GM18867 (cell line): ENCODE results near the gene NRCAM.

Source experiments
- ATAC-seq: cut with Tn5 transposase; IDR thresholded peaks from one replicate; pipeline ENCODE4 v1.9.1; 2021; ENCODE audit warnings: mild to moderate bottlenecking, moderate library complexity; ENCODE audit not compliant: unreplicated experiment

NRCAM gene

DNA sequence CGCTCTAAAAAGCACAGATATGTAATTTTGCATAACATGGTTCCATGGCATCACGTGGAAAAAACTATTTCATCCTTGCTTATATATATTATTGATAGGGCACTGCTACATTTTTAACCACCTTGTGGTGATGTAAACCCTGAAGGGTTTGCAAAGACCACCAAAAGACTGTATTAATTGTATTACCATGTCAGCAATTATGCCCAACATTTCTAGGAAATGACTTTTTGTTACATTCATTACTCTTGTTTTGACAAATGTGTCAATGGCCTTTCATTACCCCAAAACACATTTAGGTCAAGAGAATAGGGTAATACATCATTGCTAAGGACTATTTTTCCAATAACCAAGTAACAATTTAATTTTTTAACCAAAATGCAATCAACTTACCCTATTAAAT, 142.2 kb downstream of the NRCAM start:
- ATAC-seq = no peak

DNA sequence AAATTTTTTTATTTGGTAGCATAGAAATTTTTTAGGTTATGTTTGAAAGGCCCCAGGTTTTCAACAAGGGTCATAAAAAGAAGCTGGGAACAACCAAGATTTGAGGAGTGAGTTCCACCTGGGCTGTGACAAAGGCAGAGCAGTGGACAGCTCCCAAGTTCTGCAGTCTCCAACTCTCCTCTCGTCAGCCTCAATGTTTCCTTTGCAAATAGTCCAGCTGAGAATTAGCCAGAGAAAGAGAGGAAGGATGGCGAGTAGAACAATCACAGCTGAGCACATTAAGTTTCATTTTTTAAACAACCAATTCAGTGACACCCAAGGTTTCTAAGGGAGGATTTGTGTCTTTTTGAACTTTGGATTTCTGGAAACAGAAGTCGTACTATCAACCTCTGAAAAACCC, 143.2 kb downstream of the NRCAM start:
- no peak for ATAC-seq

DNA sequence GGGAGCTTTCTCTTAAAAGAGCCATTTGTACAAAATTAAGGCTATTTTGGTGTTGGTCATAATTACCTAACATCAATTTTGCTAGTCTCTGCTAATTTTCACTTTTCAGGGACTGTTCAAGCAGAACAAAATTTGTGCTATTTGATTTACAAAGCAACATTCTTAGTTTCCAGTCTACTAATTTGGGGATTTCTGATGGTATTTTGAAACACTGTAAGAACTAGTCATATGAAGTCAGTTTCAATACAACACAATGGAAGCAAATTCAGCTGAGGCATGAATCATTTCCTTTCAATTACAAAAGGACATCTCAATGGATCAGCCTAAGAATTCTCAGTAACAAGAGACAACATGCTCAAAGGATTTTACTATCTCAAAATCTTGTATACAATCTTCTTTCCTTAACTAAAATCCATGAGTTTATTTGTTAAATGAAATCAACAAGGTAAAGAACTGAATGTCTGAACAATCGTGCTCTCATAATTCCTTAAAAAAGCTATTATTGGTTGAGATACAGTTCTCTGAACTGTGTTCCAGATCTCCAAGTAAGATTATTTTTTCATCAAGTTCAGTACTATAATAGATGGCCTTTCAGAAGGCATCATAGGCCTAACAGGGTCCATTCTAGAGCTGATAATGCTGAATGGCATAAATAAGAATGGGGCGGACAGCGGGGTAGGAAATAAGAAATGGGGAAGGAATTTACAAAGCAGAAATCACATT, 144.6 kb downstream of the NRCAM start:
- ATAC-seq = peak; percentile 53

DNA sequence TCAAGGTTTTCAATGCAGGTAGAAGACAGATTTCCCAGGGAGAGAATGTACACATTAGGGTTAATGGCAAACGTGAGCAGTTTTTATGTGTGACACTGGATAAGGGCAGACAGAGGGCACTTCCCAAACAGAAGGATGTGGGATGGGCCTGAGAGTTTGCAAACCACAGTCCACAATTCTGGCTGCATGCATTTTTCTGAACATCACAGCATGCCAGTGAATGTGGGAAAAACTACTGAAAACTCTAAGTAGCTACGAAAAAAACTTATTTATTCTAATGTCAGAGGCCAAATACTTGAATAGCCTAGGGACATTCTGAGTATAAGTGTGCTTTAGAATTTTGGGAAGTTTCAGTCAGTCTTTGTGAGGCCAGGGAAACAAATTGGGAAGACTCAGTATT, 145.9 kb downstream of the NRCAM start:
- ATAC-seq = no peak

DNA sequence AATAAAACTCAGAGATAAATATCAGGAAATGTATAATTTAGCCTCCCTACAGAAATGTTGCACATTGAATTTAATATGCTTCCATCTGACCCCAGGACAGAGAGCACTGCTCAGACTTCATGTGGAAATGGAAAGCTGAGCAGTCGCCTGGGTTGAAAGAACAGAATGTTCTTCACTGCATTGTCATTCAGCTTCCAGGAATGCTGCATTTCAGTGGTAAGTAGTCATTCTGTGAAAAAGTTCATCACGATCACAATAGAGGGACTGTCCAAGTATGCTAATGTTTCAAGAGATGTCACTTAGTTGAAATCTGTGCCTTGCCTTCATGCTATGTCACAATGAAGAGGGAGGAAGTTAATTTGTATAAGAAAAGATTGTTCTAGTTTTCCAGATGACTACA, 147.3 kb downstream of the NRCAM start:
- no peak for ATAC-seq

DNA sequence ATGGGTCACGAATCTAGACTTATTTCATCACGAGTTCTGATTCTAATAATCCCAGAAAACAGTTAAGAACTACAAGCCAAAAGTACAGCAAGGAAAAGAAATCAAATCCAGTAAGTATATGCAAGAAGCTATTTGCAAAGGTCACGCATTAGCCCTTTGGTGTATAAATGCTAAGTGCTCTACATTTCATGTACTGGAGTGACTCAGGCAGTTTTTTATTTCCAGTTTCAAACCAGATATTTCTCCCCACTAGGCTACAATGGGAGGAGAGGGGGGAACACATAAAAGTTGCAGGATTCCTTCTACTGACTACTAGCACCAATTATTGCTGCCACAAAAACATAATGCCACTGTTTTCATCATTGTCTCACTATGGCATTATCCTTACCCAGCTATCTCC, 148.0 kb downstream of the NRCAM start:
- ATAC-seq = no peak

DNA sequence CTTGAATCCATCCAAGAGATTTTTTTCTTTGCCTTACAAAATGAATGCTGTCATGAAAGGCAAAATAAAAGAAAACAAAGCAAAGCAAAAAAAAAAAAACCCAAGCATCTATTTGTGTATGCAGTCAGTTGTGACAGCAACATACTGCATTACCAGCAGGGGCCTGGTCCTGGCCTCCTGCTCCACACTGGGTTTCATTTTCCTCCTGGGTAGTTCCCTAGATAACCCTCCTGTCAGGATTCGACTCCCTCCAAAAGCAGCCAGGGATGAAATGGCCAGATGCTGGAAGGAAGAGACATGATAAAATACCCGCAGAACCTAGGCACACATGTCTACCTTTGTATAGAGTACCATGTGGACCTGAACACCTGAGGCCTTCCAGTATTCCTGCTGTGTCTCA, 148.6 kb downstream of the NRCAM start:
- no peak for ATAC-seq

DNA sequence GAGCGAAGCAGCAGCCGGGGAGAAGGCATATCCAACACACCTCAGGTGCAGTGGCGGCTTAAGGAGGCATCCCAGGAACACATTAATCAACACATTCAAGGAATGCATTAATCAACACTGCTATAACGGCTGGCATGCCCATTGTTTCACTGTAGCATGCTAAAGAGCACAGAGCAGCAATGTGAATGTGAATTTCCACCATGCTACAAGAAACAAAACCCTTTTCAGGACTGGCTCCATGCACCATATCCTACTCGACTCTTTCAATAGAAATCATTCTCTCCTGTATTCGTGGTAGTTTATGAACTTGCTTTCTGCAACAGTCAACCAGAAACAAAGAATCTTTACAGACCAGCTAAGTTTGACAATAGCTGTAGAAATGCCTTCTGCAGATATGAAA, 149.0 kb downstream of the NRCAM start:
- ATAC-seq = no peak

DNA sequence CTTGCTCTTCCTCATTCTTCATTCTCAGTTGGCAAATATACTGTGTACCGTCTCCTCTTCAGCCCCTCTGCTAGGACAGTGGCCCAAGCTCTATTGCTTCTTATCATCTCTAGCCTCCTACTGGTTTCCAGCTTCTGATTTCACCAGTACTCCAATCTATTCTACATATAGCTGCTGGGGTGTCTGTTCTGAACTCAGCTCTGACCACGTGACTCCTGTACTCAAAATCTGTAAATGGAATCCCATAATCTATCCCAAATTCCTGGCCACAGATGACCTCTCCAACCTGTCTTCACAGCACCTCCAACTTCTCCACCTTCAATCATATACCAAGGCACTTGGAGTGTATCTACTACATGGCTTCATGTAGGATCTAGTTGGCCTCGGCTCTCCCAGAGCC, 152.9 kb downstream of the NRCAM start:
- no peak for ATAC-seq

DNA sequence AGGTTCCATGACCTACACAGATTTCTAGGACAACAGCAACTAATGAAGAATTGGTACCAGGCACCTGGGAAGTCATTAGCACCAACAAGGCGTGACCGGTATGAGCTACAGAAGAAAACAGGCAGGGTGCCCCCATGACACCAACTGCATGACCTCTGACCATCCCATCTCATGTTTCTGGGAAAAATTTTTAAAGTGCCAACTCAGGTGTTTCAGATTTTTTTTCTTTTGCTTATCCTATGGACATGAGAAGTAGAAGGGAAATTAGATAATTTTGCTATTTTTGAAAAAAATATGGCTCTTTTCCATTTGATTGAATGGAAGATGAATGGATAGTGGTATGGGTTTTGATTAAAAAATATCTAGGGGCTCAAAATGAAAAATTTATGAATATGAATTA, 154.8 kb downstream of the NRCAM start:
- ATAC-seq = no peak

DNA sequence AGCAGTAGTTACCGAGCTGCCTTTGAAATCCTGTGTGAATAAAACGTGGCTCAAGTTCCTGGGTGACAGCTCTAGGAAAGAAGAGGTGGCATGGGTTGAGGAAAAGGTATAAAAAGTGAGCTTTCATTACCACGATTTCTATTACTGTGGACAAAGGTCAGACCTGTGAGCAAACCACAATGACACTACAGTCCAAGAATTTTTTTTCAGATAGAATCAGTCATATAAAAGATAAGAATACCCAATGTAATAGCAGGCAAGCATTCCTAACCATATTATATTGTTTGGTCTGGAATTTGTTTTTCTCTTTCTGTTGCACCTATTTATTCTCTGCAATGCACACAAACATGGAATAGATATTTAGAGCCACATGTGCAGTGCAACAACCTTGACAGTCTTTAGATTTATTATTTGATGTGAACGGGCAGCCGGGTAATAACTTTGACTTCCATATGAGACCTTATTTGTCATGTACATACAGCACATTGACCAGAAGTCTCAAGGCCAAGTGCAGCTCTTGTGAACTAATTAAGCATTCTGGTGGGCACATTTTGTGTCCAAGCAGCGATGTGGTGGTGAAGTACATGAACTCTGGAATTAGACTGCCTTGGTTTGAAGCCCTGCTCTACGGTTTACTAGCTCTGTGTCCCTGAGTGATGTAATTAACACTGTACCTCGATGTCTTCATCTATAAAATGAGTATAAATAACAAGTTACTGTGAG, 156.8 kb downstream of the NRCAM start:
- ATAC-seq = no peak

DNA sequence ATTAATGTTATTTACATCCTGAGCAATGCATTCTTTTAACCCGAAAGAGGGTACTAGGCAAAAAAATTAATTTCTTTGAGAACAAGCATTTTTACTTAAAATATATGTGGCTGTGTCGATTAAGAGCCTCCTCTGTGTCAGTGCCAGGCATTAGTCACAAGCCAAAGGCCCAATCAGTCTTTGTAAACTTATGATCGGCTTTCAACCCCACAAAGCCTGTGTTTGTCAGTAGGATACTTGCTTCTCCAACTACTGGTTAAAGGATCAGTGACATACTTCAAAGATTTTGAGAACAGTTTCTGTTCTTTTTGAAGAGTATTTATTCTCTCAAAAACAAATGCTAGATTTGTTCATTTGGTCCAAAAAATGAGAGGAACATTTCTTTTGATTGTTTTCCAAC, 159.3 kb downstream of the NRCAM start:
- ATAC-seq = no peak

DNA sequence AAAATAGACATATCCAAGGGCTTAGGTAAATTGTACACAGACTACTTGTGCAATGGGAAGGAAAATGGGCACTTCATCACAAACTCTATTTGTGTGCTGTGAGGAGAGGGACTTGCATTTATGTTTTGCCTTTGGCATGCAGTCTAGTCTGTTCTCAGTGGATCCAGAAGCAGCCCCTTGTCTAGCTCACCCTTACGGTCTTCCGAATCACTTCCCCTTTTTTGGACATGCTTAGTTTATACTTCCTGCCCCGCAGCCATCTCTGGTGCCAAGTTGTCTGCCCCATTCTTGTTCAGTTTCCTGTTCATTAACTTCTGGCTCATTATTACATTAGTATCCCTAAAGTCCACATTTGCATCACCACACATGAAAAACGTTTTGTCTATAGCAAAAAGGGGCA, 161.6 kb downstream of the NRCAM start:
- peak; percentile 98 for ATAC-seq

DNA sequence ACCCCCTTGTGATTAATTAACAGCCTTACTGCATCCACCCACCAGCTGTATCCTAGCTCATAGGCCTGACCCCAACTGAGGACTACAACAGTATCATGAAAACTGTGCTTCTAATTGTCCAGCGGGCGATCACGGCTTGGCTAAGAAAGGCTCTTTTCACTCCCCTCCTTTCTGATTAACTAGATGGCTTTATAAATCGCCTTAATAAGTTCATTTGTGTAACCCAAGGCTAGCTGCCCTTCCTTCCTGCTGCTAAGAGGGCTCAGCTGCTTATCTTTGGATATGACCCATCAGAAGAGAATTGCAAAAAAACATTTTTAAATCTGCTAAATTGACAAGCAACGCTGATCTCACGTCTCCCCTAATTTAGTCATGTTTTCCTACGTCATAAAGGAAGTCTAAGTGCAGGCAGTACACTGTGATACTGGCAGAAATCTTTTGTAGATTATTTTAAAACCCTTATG, 163.1 kb downstream of the NRCAM start:
- ATAC-seq = no peak

DNA sequence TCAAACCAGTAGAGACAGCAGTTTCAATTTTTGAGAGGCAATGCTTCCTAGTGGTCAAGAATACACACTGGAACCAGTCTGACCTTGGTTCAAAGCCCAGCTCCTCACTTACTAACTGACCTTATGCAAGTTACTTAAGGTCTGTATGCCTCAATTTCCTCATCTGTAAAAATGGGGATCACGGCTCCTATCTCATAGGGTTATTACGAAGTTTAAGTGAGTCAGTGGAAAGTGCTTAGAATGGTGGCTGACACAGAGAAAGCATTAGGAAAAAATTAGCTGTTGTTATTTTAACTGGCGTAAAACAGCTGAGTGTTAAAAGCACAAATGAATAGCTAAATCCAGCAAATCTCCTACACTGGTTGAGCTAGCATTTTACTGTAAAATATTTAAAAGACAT, 163.7 kb downstream of the NRCAM start:
- no peak for ATAC-seq

DNA sequence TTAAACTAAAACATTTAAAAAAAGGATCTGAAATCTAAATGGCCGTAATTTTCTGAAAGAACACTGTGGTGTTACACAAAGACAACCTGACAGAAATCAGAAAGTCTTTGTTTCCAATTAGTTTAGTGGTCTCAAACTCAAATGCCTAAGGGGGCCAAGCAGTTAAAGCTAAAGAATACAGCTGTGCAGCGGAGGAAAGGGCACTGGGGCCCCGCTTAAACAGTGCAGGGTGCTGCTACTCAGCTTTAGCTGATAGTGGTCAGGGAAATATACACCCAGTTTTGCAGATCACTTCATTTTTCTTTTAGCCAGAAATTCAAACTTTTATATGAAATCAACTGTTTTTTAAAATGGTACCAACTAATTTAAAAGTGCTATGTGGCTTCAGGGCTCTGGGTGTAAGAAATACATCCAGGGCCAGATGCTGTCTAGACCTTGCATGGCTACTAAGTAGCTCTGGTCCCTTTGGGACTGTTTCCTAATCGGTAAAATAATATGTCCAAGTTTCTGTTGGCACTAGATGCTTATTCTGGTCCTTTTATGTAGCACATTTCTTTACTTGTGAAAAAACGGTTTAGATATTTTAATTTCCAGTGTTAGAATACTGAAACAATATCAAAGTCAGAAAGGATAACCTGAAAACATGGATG, 164.3 kb downstream of the NRCAM start:
- no peak for ATAC-seq

DNA sequence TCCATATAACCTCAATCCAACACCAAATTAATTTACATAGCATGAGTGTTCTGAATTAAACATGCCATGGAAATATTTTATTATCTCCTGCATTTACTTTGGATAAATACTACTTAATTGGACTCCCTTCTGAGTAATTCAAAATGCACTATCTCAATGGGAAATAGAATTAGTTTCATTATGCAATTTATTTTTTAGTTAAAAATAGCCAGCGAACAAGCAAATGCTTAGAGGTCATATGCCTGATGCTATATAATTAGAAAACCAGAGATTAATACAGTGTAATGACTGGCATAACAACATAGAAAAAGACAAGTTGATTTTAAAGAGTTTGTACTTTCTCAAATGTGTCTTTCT, 165.1 kb downstream of the NRCAM start:
- no peak for ATAC-seq

DNA sequence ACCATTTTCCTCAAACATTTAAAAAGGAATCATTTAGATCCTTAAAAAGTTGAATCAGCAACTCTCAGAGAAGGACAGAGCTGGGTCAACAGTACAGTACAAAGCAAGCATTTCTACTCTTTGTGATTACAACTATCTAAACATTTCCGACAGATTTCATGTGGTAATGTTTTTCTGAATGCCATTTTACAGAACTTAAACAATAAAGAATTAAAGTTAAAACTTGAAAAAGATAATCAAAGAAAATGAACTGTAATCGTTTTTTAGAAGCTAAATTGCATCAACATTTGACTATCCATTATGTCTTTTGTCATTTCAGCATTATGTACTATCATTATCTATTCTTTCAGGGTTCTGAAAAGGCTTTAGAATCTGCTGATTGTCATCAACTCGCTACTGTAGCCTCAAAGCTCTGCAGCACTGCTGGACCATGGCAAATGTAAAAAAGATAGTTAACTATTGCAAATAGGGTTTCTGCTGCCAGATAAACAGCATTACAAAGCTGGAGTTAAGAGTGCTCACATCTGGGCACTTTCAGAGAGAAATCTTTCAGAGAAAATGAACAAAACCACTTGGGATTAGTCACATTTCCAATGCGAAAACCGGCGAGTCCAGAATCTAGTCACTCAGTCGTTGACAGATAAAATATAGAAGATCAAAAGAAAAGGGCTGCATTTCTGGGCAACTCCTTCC, 165.6 kb downstream of the NRCAM start:
- no peak for ATAC-seq

DNA sequence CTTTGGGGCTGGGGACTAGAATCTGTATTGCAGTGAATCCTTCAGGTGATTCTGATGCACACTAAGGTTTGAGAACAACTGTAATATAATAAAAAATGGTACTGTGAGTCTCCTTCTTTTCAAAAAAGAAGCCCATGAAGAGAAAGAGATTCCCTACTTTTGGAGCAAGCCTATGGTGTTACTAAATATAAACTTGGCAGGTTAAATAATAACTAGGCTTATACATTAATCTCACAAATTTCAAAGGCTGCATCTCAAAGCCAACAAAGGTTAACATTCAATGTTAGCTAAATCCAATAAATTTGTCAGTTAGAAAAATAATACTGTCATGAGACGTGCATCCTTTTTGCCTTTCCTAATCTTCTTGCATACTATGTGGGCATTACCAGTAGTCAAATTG, 166.4 kb downstream of the NRCAM start:
- no peak for ATAC-seq

DNA sequence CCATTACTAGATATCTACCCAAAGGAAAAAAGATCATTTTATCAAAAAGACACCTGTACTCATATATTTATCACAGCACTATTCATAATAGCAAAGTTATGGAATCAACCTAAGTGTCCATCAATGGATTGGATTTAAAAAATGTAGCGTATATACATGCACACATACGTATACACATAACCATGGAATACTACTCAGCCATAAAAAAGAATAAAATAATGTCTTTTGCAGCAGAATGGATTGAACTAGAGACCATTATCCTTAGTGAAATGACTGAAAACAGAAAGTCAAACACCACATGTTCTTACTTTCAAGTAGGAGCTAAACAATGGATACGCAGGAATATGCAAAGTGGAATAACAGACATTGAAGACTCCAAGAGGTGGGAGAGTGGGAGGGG, 168.4 kb downstream of the NRCAM start:
- no peak for ATAC-seq

DNA sequence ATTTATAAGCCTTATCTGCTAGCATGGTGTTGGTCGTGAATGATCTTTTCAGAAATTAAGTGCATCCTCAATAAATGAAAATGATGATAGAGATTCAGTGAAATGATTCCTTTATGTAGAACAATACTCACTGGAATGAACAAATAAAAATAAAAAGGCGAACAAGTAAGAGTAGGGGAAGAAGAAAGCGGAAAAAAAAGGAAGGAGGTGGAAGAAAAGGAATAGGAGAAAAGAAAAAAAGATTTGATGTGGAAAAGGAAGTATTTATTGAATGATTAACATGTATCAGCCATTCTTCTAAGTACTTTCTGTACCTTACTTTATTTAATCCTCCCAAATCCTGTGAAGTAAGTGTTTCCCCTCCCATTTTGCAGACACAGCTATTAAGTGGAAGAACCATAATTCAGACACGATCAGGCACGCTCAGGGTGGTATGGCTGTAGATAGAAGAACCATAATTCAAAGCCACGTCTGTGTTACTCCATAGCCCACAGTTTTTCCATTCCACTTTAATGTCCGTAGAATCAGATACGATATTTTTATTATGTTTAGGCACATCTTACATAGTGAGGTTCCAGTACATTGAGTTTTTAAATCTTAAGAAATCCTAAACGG, 169.8 kb downstream of the NRCAM start:
- ATAC-seq = no peak
